Measurements from ENCODE around the gene SERPINB1.

SERPINB1 gene

GRCh38 chr6:2783188-2783963, 58.3 kb downstream of the SERPINB1 start:
- no peak overlapping the region for H3K4me3 Mint-ChIP-seq

GRCh38 chr6:2782825-2783187, 58.9 kb downstream of the SERPINB1 start:
- ATAC-seq (replicated peaks) = no peak
- peaks cover 62% of the 10 kb centered on the region for H3K36me3 Mint-ChIP-seq (ENCODE audit: insufficient read depth)
- no peaks in the 10 kb centered on the region for H3K27me3 Mint-ChIP-seq
- no peaks in the 10 kb centered on the region for H3K9me3 Mint-ChIP-seq
- H3K4me3 Mint-ChIP-seq = no peak overlapping the region
- no peak overlapping the region for H3K27ac Mint-ChIP-seq
- DNase-seq = no peak
- H3K4me1 Mint-ChIP-seq (ENCODE audit: low read depth in 2 of 2) = peaks cover 13 to 20% of the 10 kb centered on the region in 2 donors

More at GRCh38 chr6:2783188-2783963, 58.3 kb downstream of the SERPINB1 start:
- no peaks in the 10 kb centered on the region for H3K27me3 Mint-ChIP-seq
- DNase-seq (no peak), ATAC-seq (replicated peaks) (no peak)
- H3K4me1 Mint-ChIP-seq (ENCODE audit: low read depth in 2 of 2) = peaks cover 13 to 21% of the 10 kb centered on the region in 2 donors
- peak overlapping the region; percentile 32 to 55 for H3K27ac Mint-ChIP-seq
- H3K36me3 Mint-ChIP-seq (ENCODE audit: insufficient read depth) = peaks cover 63% of the 10 kb centered on the region
- no peaks in the 10 kb centered on the region for H3K9me3 Mint-ChIP-seq

GRCh38 chr6:2782356-2782708, 59.3 kb downstream of the SERPINB1 start:
- H3K36me3 Mint-ChIP-seq (ENCODE audit: insufficient read depth) = peaks cover 58% of the 10 kb centered on the region
- H3K27ac Mint-ChIP-seq = no peak overlapping the region
- peaks cover 13 to 23% of the 10 kb centered on the region in 2 donors for H3K4me1 Mint-ChIP-seq (ENCODE audit: low read depth in 2 of 2)
- no peak overlapping the region for H3K4me3 Mint-ChIP-seq
- no peak for ATAC-seq (replicated peaks)
- no peak for DNase-seq
- no peaks in the 10 kb centered on the region for H3K27me3 Mint-ChIP-seq
- H3K9me3 Mint-ChIP-seq = no peaks in the 10 kb centered on the region
